Body of pancreas (tissue), 4 donors: ENCODE data around the gene HOXB4. TPM values are rescaled to one million over a fixed set of nuclear protein-coding genes. Genes with fewer than 3 reads are reported as not detected.

ENCODE experiments used
- ATAC-seq: fragments of 150-250 bp; one replicate; pipeline ENCODE4 v1.9.1; 2016
- DNase-seq, 4 donors: peaks; one replicate each; pipeline ENCODE4 v3.0.0-alpha.2; 2019
- H3K27ac ChIP-seq, 4 donors: fragments of 200-600 bp; sonication (generic); 1 replicate in 3 of 4; 2 replicates in 1 of 4; pipeline versions ENCODE4 v1.5.1 to v1.6.1; 2016 to 2019; ENCODE audit warnings: mild to moderate bottlenecking in 1 of 4, mixed read lengths in 1 of 4, moderate library complexity in 1 of 4
- H3K27me3 ChIP-seq, 2 donors: fragments of 200-600 bp; sonication (generic); one replicate each; pipeline ENCODE4 v1.6.0; 2016; ENCODE audit warnings: mild to moderate bottlenecking in 1 of 2
- H3K36me3 ChIP-seq, 2 donors: fragments of 200-600 bp; sonication (generic); replicated peaks in 1 of 2; 2 replicates each; pipeline ENCODE4 v1.5.1; 2016; ENCODE audit warnings: low read depth in 2 of 2; ENCODE audit not compliant: insufficient read depth in 1 of 2
- H3K4me1 ChIP-seq: fragments of 200-600 bp; sonication (generic); one replicate; pipeline ENCODE4 v1.6.0; 2016
- H3K4me3 ChIP-seq, 2 donors: fragments of 200-600 bp; sonication (generic); 1 replicate in 1 of 2; 2 replicates in 1 of 2; pipeline ENCODE4 v1.5.1; 2016 to 2019
- H3K9me3 ChIP-seq, 3 donors: fragments of 200-600 bp; sonication (generic); 1 replicate in 2 of 3; 2 replicates in 1 of 3; pipeline ENCODE4 v1.5.1; 2016
- POLR2A ChIP-seq, 3 donors: fragments of 450-650 bp; IDR thresholded peaks; one replicate each; pipeline ENCODE4 v1.6.1; 2016; ENCODE audit warnings: antibody characterized with exemption in 3 of 3, mild to moderate bottlenecking in 2 of 3
- WGBS, 2 donors: methylation state at CpG; one replicate each; pipeline ENCODE4 v1.1.5; 2017; 5-methylcytosine and 5-hydroxymethylcytosine counted together
- intact Hi-C: fragments of 100-400 bp; cut with DNase I; formaldehyde crosslinking; loops from one replicate; pipeline ENCODE4 v1.15.1; 2023
- total RNA-seq, 2 donors: library from RNA; depleted of rRNA; stranded (reverse); fragments of >200 nt; gene quantifications; one replicate each; pipeline ENCODE4 v1.1.0, GENCODE V29; 2016
- TF ChIP-seq, protein P1 (sequence below), 7 experiments: fragments of 450-650 bp in 4 of 7; fragments of 200-600 bp in 3 of 7; sonication (generic) in 3 of 7; IDR thresholded peaks; one replicate each; pipeline ENCODE4 v1.5.1; 2016 to 2019; ENCODE audit warnings: antibody characterized with exemption in 7 of 7

The HOXB4 gene
- total RNA-seq, 2 donors from 2014 or later = 0.26 to 2.3 TPM

DNA sequence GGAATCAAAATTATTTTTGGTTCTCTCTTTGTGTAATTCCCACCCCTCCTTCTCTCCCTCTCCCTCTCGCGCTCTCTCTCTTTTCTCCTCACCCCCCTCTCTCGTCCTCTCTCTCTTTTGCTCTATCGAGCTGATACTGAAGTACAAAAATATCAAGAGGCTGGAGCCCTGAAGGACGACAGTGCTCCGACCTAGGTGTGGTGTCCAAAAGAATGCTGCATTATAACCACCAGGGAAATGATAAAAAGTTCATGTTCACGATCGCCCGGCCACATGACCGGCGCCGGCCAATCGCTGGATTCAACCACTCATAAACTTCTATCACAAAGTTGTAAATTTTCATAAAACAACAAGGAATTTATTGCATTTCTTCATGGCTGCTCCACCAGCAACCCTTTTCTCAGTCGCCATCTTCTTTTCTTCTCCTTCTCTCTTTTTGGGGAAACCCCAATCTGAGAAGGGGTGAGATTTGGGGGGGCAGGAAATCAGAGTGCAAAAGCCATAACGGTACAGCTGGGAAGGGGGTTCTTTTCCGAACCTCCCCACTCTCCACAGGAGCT lies 26.7 kb upstream of the HOXB4 start, which contains the start of gene HOXB6:
Gene HOXB6, minus strand, starts transcription at position 217 of the 560 bp plus-strand sequence. CDS start 6,836 bp downstream, outside the sequence.
- no peak for ATAC-seq
- TF ChIP-seq POLR2A (IDR thresholded peaks at IDR 0.05) = no peak
- TF ChIP-seq, protein P1, sequence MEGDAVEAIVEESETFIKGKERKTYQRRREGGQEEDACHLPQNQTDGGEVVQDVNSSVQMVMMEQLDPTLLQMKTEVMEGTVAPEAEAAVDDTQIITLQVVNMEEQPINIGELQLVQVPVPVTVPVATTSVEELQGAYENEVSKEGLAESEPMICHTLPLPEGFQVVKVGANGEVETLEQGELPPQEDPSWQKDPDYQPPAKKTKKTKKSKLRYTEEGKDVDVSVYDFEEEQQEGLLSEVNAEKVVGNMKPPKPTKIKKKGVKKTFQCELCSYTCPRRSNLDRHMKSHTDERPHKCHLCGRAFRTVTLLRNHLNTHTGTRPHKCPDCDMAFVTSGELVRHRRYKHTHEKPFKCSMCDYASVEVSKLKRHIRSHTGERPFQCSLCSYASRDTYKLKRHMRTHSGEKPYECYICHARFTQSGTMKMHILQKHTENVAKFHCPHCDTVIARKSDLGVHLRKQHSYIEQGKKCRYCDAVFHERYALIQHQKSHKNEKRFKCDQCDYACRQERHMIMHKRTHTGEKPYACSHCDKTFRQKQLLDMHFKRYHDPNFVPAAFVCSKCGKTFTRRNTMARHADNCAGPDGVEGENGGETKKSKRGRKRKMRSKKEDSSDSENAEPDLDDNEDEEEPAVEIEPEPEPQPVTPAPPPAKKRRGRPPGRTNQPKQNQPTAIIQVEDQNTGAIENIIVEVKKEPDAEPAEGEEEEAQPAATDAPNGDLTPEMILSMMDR (IDR thresholded peaks at IDR 0.05) = no peak
- DNase-seq = no peak
- Histone ChIP-seq H3K9me3 (no peaks in the 10 kb centered on the region), H3K36me3 (no peaks in the 10 kb centered on the region), H3K4me1 (peaks cover 15% of the 10 kb centered on the region), H3K4me3 (no peak within 1 kb of the TSS), H3K27me3 (peaks cover 3 to 64% of the 10 kb centered on the region in 2 donors), H3K27ac (no peak within 1 kb of the TSS)
- 13 to 14% methylated on average over 16 of the region's 16 CpGs for WGBS, 2 donors
- intact Hi-C loops = no loop called here

- 8 to 13% methylated on average over 21 of the region's 21 CpGs for WGBS, 2 donors
- H3K4me3 ChIP-seq = no peak overlapping the region
- H3K9me3 ChIP-seq = no peaks in the 10 kb centered on the region
- peaks cover 13% of the 10 kb centered on the region for H3K4me1 ChIP-seq
- no peaks in the 10 kb centered on the region for H3K36me3 ChIP-seq
- no peak for ATAC-seq
- peaks cover 3 to 64% of the 10 kb centered on the region in 2 donors for H3K27me3 ChIP-seq
- DNase-seq = no peak
- TF ChIP-seq POLR2A (IDR thresholded peaks at IDR 0.05) = no peak
- TF ChIP-seq, protein P1 (IDR thresholded peaks at IDR 0.05) = no peak
- intact Hi-C loops = no loop called here
- H3K27ac ChIP-seq = no peak overlapping the region
These were observed 26.0 kb upstream of the HOXB4 start for GRCh38 chr17:48603959-48604769.

DNA sequence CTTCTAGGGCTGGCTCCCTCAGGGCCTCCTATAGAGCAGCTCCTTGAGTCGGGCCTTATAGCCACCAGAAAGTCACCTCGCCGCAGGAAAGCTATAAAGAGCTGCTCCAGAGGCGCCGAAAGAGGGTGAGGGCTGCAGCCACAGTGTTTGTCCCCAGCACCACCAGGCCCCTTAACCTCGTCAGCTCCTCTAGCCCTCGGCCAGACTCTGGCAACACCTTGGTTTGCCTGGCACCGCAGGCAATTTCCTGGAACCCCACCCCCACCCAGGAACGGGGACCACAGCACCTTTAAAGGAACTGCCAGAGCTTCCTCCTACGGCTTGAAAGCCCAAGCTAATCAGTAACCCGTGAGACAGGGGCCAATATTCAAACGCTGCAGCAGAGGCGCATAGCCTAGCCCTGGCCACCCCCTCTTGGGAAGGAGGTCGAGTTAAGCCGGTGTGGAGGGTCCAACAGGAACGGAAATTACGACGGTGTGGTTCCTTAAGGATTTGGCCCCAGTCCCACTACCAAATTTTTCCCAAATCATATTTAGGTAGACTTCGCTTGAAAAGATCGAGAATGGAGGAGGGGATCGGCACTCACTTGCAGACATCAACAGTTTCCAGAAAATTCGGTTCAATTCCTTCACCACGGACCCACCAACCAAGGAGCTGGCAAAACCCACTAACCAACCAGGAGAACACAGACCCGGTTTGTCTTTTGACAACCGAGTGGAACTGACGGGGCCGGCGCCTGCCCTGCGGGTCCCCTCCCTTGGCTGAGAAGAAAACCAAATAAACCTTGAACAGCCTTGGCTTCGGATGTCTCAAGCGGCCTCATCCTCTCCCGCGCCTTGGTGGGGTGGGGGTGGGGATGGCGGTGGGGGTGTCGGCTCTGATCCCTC lies 23.6 kb upstream of the HOXB4 start:
- no peak for TF ChIP-seq POLR2A (IDR thresholded peaks at IDR 0.05)
- TF ChIP-seq, protein P1 (IDR thresholded peaks at IDR 0.05) = no peak
- 16 to 17% methylated on average over 17 to 35 of the region's 35 CpGs for WGBS, 2 donors
- DNase-seq = no peak
- Histone ChIP-seq H3K4me3 (no peak overlapping the region), H3K36me3 (no peaks in the 10 kb centered on the region), H3K27me3 (peaks cover 8 to 80% of the 10 kb centered on the region in 2 donors), H3K4me1 (peaks cover 28% of the 10 kb centered on the region), H3K27ac (no peak overlapping the region), H3K9me3 (no peaks in the 10 kb centered on the region)
- ATAC-seq = no peak
- intact Hi-C loops = no loop called here

GRCh38 chr17:48601207-48601538 lies 23.0 kb upstream of the HOXB4 start:
- no peak overlapping the region for H3K4me3 ChIP-seq
- H3K4me1 ChIP-seq = peaks cover 34% of the 10 kb centered on the region
- TF ChIP-seq, protein P1 (IDR thresholded peaks at IDR 0.05) = no peak
- TF ChIP-seq POLR2A (IDR thresholded peaks at IDR 0.05) = no peak
- DNase-seq (no peak), ATAC-seq (no peak)
- H3K36me3 ChIP-seq = no peaks in the 10 kb centered on the region
- no peaks in the 10 kb centered on the region for H3K9me3 ChIP-seq
- H3K27me3 ChIP-seq = peaks cover 8 to 82% of the 10 kb centered on the region in 2 donors
- intact Hi-C loops = no loop called here
- WGBS, 2 donors = 16 to 36% methylated on average over 4 of the region's 4 CpGs
- H3K27ac ChIP-seq = no peak overlapping the region
